Measurements from ENCODE around the gene PABPC1L2A.
A peak's percentile ranks its signal among the peaks of the same experiment; 100 is the strongest.
"Not testable (repeated sequence)": the region's sequence is repeated elsewhere in the genome, so short reads cannot be mapped to it uniquely, and the experiment has no call there.

The PABPC1L2A gene

GRCh38 chrX:73079024-73079562 is at the start of gene PABPC1L2A:
TSS of gene PABPC1L2A (minus strand) at chrX:73079512. CDS start at chrX:73079386, 126 bp downstream.
- DNase-seq (ENCODE audit: low spot score), result not testable (repeated sequence)

- no peak for DNase-seq (ENCODE audit: low spot score)
Observed at GRCh38 chrX:73127700-73128241, 48.5 kb upstream of the PABPC1L2A start.

- DNase-seq (ENCODE audit: low spot score), result no peak
Observed at GRCh38 chrX:73126240-73126639, 46.9 kb upstream of the PABPC1L2A start.

DNA sequence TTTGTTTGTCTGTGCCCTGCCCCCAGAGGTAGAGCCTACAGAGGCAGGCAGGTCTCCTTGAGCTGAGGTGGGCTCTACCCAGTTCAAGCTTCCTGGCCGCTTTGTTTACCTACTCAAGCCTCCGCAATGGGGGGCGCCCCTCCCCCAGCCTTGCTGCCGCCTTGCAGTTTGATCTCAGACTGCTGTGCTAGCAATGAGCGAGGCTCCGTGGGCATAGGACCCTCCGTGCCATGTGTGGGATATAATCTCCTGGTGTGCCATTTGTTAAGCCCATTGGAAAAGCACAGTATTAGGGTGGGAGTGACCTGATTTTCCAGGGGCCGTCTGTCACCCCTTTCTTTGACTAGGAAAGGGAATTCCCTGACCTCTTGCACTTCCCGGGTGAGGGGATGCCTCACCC is 20.2 kb upstream of the PABPC1L2A start:
- not testable (repeated sequence) for DNase-seq (ENCODE audit: low spot score)

DNA sequence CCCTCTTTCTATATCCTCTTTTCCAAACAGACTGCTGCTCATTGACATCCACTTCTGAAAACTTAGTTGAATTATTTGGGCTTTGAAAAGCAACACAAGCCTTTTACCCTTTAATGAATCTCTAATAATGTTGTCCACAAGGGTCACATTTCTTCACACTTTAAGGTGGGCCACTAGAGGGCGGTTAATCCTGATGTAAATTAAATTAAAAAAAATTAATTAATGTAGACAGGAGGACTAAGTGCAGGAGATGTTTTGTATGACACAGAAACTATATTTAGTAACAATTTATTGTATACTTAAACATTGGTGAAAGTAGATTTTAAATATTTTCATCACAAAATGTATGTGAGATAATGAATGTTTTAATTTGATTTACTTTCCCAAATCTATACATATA is 7.5 kb upstream of the PABPC1L2A start:
- peak; percentile 6 for DNase-seq (ENCODE audit: low spot score)

GRCh38 chrX:73079884-73080283 is 572 bp upstream of the PABPC1L2A start:
- not testable (repeated sequence) for DNase-seq (ENCODE audit: low spot score)

DNA sequence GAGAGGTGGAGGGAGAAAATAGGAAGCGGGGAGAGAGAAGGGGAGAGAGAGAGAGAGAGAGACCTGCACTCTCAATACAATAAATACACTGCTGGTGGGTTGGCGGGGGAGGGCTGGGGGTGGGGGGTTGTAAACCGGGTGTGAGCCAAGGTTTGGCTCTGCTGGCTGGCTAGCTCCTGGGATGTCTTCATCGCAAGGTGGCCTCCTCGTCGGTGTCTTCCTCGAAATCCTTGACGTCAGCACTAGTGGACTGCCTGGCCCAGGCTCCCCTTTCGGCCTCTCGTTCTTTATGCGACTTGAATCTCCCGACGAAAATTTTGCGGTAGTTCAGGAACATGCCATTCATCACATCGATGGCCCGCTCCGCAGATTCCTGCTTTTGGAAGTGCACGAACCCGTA is 715 bp downstream of the PABPC1L2A start:
- not testable (repeated sequence) for DNase-seq (ENCODE audit: low spot score)

- no peak for DNase-seq (ENCODE audit: low spot score)
Observed at GRCh38 chrX:73076838-73077237, 2.5 kb downstream of the PABPC1L2A start.

GRCh38 chrX:73069365-73070035 is 9.8 kb downstream of the PABPC1L2A start:
- DNase-seq (ENCODE audit: low spot score), result no peak

DNA sequence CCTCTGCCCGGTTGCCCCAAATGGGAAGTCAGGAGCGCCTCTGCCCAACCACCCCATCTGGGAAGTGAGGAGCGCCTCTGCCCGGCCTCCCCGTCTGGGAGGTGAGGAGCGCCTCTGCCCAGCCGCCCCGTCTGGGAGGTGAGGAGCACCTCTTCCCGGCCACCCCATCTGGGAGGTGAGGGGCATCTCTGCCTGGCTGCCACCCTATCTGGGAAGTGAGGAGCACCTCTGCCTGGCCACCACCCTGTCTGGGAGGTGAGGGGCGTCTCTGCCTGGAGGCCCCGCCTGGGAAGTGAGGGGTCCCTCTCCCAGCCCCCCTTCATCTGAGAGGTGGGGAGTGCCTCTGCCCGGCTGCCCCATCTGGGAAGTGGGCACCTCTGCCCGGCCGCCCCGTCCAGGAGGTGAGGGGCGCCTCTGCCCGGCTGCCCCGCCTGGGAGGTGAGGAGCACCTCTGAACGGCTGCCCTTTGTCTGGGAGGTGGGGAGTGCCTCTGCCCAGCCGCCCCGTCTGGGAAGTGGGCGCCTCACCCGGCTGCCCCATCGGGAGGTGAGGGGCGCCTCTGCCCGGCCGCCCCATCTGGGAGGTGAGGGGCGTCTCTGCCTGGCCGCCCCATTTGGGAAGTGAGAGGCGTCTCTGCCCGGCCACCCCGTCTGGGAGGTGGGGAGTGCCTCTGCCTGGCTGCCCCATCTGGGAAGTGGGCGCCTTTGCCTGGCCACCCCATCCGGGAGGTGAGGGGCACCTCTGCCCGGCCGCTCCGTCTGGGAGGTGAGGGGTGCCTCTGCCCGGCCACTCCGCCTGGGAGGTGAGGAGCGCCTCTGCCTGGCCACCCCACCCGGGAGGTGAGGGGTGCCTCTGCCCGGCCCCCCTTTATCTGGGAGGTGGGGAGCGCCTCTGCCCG is 10.6 kb downstream of the PABPC1L2A start:
- no peak for DNase-seq (ENCODE audit: low spot score)

GRCh38 chrX:73067761-73068466 is 11.4 kb downstream of the PABPC1L2A start:
- not testable (repeated sequence) for DNase-seq (ENCODE audit: low spot score)

DNA sequence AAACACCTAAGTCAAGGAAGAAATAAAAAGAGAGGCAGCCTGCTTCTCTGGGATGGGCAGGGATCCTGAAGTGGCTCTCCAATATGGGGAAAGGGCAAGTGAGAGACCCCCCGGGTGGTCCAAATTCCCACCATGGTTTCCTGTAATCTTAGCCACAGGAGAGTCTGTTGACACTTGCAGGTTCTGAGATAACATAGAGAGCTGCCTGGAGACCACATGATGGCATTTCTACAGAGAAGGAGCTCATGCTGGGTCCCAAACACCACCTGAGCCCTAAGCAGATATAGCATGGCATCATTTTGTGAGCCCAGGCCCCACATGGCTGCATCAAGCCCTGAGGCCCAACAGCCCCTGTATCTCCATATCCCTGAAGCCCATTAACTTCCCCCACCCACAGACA is 50.4 kb downstream of the PABPC1L2A start:
- DNase-seq (ENCODE audit: low spot score), result no peak

Measured in activated CD4-positive, alpha-beta T cell treated with anti-CD3 and anti-CD28 coated beads, Interleukin-2, Interleukin-4, amounts not matched to agents 100 ng/mL and 50 ng/mL, durations not matched to agents 16 hours and 8 hours (primary cell).